Suprapubic skin (tissue), 4 donors: ENCODE measurements around the gene MRPL16. TPM values are rescaled to one million over a fixed set of nuclear protein-coding genes. Genes with fewer than 3 reads are reported as not detected.

Experiments
- DNase-seq, 2 donors: peaks; one replicate each; pipeline ENCODE4 v3.0.0-alpha.2; 2019; ENCODE audit warnings: low spot score in 2 of 2
- H3K27ac ChIP-seq: fragments of 200-600 bp; sonication (generic); one replicate; pipeline ENCODE4 v1.5.1; 2019
- H3K27me3 ChIP-seq: fragments of 200-600 bp; sonication (generic); one replicate; pipeline ENCODE4 v1.5.1; 2019
- H3K36me3 ChIP-seq: fragments of 200-600 bp; sonication (generic); one replicate; pipeline ENCODE4 v1.5.1; 2019
- H3K4me1 ChIP-seq: fragments of 200-600 bp; sonication (generic); one replicate; pipeline ENCODE4 v1.5.1; 2019
- H3K4me3 ChIP-seq: fragments of 200-600 bp; sonication (generic); one replicate; pipeline ENCODE4 v1.5.1; 2019; ENCODE audit warnings: mild to moderate bottlenecking
- H3K9me3 ChIP-seq: fragments of 200-600 bp; sonication (generic); one replicate; pipeline ENCODE4 v1.5.1; 2019
- EP300 ChIP-seq: sonication (generic); formaldehyde crosslinking; IDR thresholded peaks from one replicate; pipeline ENCODE4 v1.6.1; 2017; ENCODE audit warnings: antibody characterized with exemption
- POLR2A ChIP-seq, 2 donors: fragments of 450-650 bp; IDR thresholded peaks; one replicate each; pipeline ENCODE4 v1.6.1; 2017; ENCODE audit warnings: antibody characterized with exemption in 2 of 2, mild to moderate bottlenecking in 2 of 2, moderate library complexity in 2 of 2
- POLR2AphosphoS5 ChIP-seq, 3 donors: sonication (generic); formaldehyde crosslinking; IDR thresholded peaks; one replicate each; pipeline ENCODE4 v1.6.1; 2017; ENCODE audit warnings: antibody characterized with exemption in 3 of 3
- WGBS: methylation state at CpG from one replicate; pipeline ENCODE4 v1.1.5; 2018; 5-methylcytosine and 5-hydroxymethylcytosine counted together
- total RNA-seq, 4 donors: library from RNA; depleted of rRNA; stranded (reverse); fragments of >200 nt; gene quantifications; one replicate each; pipeline ENCODE4 v1.1.0, GENCODE V29; 2016
- TF ChIP-seq, protein P1 (sequence below), 2 donors: fragments of 200-600 bp in 1 of 2; fragments of 450-650 bp in 1 of 2; sonication (generic) in 1 of 2; IDR thresholded peaks; one replicate each; pipeline ENCODE4 v1.5.1; 2016 to 2019; ENCODE audit warnings: antibody characterized with exemption in 2 of 2, mild to moderate bottlenecking in 1 of 2, moderate library complexity in 1 of 2

Gene MRPL16
- total RNA-seq, 4 donors from 2014 or later = 27.8 to 42.0 (median 32.4) TPM

DNA sequence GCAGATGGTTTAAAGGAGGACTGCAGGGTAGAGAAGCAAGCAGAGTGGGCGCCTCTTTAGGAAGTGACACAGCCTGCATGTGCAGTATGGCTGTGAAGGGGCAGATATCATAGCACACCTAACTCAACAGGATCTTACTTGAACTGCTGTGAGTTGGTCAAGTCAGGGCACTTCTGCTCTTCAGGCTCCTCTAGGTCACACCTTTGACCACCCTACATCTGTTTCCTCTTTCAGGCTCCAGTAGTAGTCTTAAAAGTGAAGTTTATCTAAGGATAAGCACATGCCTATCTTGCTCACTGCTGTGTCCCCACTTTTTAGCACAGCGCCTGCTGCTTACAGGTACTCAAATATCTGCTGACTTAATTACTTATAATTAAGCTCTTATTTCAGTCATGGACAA is 6.5 kb downstream of the MRPL16 start:
- DNase-seq = no peak
- WGBS = 93% methylated on average over 2 of the region's 2 CpGs
- Histone ChIP-seq H3K27me3 (no peaks in the 10 kb centered on the region), H3K36me3 (peaks cover 61% of the 10 kb centered on the region), H3K9me3 (no peaks in the 10 kb centered on the region), H3K4me1 (peaks cover 11% of the 10 kb centered on the region), H3K27ac (no peak overlapping the region), H3K4me3 (no peak overlapping the region)
- TF ChIP-seq POLR2A (IDR thresholded peaks at IDR 0.05) (no peak), EP300 (no peak), POLR2AphosphoS5 (IDR thresholded peaks at IDR 0.05) (no peak)
- TF ChIP-seq, protein P1, sequence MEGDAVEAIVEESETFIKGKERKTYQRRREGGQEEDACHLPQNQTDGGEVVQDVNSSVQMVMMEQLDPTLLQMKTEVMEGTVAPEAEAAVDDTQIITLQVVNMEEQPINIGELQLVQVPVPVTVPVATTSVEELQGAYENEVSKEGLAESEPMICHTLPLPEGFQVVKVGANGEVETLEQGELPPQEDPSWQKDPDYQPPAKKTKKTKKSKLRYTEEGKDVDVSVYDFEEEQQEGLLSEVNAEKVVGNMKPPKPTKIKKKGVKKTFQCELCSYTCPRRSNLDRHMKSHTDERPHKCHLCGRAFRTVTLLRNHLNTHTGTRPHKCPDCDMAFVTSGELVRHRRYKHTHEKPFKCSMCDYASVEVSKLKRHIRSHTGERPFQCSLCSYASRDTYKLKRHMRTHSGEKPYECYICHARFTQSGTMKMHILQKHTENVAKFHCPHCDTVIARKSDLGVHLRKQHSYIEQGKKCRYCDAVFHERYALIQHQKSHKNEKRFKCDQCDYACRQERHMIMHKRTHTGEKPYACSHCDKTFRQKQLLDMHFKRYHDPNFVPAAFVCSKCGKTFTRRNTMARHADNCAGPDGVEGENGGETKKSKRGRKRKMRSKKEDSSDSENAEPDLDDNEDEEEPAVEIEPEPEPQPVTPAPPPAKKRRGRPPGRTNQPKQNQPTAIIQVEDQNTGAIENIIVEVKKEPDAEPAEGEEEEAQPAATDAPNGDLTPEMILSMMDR (IDR thresholded peaks at IDR 0.05) = no peak

DNA sequence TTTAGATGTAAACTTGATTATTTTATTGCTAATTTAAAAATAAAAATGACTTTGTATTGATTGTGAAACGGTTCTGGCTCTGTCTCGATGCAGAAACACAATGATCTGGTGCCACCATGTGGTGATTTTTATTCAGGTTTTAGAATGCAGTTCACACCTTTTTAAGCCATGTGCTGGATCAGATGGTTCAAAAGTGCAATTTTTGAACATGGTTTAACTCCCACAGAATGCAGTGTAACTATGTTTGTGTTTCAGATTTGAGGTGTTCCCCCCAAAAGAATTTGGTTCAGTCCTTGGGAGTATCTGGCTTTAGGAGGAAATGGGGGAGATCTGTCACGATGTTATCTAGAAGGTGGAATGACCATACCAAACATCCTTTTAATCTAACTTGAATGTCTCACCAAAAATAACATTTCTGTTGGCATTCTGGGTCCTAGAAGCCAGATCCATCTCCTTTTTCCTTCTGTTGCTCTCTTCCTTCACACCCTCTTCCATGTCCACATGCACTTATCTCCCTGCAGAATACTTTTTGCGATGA is 7.9 kb downstream of the MRPL16 start:
- 33% methylated on average over 4 of the region's 4 CpGs for WGBS
- Histone ChIP-seq H3K36me3 (peaks cover 65% of the 10 kb centered on the region), H3K9me3 (no peaks in the 10 kb centered on the region), H3K4me3 (no peak overlapping the region), H3K27ac (no peak overlapping the region), H3K4me1 (peaks cover 7% of the 10 kb centered on the region), H3K27me3 (no peaks in the 10 kb centered on the region)
- DNase-seq = no peak
- TF ChIP-seq EP300 = no peak
- TF ChIP-seq, protein P1 (IDR thresholded peaks at IDR 0.05) = peak; percentile 53 to 61
- no peak for TF ChIP-seq POLR2A (IDR thresholded peaks at IDR 0.05)
- no peak for TF ChIP-seq POLR2AphosphoS5 (IDR thresholded peaks at IDR 0.05)

DNA sequence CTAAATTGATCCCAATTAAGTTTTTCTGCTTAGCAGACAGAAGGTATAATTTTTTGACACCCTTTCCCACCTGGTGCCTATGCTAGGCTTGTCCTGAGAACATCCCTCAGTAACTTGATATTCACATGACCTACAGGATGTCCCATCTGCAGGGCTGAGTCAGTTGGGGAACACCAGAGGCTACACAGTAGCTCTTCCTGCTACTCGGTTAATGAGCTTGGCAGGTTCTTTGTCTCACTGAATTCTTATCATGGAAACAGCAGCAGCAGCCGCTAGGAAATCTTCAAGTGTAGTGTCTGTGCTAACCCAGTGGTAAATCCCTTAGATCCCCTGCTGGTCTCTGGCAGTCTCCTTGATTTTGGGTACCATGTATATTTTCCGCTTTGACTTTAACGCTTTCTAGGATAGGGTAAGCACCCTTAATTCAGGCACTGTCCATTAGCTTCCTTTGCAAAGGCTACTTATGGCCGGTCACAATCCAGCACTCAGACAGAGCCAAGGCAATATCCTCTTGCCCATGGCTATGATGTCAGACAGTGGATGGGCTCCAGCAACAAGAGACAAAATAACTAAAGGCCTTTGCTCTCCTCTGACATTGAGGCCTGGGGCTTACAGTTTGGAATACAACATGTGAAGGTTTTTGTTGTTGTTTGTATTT is 8.5 kb downstream of the MRPL16 start:
- Histone ChIP-seq H3K9me3 (no peaks in the 10 kb centered on the region), H3K4me3 (no peak overlapping the region), H3K27ac (no peak overlapping the region), H3K36me3 (peaks cover 65% of the 10 kb centered on the region), H3K27me3 (no peaks in the 10 kb centered on the region), H3K4me1 (peaks cover 7% of the 10 kb centered on the region)
- TF ChIP-seq POLR2A (IDR thresholded peaks at IDR 0.05) (no peak), POLR2AphosphoS5 (IDR thresholded peaks at IDR 0.05) (no peak), EP300 (no peak)
- TF ChIP-seq, protein P1 (IDR thresholded peaks at IDR 0.05) = no peak
- 52% methylated on average over 5 of the region's 5 CpGs for WGBS
- DNase-seq = no peak

DNA sequence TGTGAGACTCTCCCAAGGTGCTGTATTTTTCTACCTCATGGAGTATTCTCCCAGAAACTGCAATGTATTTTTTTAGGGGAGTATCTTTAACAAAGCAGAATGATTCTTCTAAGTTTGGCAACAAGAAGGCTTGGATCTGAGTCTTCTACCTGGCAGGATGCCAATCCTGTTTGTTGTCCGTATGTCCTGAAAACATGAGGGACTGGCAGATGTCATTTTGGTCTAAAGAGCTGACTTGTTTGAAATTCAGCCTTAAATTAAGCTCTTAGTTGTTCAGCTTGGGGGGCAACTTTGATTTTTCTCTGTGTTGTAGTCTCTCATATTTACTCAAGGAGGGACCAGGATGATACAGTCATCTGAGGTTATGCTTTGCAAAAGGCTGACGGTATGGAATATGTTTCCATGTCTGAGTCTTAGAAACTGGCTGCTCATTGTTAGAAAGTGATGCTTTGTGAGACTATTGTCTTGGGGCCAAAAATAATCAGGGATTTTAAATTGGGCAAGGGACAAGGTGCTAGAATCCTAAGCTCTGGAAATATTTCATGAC is 9.3 kb downstream of the MRPL16 start:
- WGBS = 36% methylated on average over 2 of the region's 2 CpGs
- H3K4me3 ChIP-seq = no peak overlapping the region
- H3K9me3 ChIP-seq = no peaks in the 10 kb centered on the region
- no peak overlapping the region for H3K27ac ChIP-seq
- peaks cover 65% of the 10 kb centered on the region for H3K36me3 ChIP-seq
- no peak for TF ChIP-seq EP300
- TF ChIP-seq POLR2AphosphoS5 (IDR thresholded peaks at IDR 0.05) = no peak
- TF ChIP-seq, protein P1 (IDR thresholded peaks at IDR 0.05) = no peak
- no peak for TF ChIP-seq POLR2A (IDR thresholded peaks at IDR 0.05)
- peaks cover 7% of the 10 kb centered on the region for H3K4me1 ChIP-seq
- no peak for DNase-seq
- no peaks in the 10 kb centered on the region for H3K27me3 ChIP-seq

DNA sequence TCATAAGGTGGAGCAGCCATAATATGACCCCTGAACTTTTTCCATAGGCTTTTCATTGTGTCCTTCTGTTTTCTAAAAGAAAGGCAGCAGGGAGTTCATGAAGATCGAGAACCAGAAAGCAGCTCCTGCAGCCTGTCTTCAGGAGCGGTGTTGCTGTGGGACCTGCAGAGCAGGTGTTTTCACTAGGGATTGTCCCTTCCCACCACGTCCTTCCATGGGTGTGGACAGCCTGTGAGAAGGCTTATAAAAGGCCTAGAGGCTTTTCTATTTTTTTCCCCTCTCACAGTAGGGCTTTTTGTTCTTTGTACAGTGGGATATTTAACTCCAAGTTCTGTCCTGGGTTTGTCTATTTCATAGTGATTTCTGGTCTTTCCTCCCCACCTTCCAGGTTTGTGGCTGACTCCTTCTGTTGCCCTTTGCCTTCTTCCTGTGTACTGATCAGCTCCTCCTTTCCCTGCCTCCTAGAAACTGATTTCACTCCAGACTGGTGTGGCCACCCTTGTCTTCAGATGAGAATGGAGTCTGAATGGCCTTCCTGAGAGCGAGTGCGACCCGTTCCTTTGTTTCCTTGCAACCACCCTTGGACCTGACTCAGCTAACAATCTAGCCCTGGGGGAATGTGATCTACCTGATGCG is 10.1 kb downstream of the MRPL16 start:
- no peak for DNase-seq
- Histone ChIP-seq H3K4me3 (no peak overlapping the region), H3K36me3 (peaks cover 65% of the 10 kb centered on the region), H3K4me1 (peaks cover 7% of the 10 kb centered on the region), H3K27ac (no peak overlapping the region), H3K27me3 (no peaks in the 10 kb centered on the region), H3K9me3 (no peaks in the 10 kb centered on the region)
- no peak for TF ChIP-seq POLR2AphosphoS5 (IDR thresholded peaks at IDR 0.05)
- TF ChIP-seq, protein P1 (IDR thresholded peaks at IDR 0.05) = no peak
- TF ChIP-seq POLR2A (IDR thresholded peaks at IDR 0.05) = no peak
- no peak for TF ChIP-seq EP300
- WGBS = 76% methylated on average over 7 of the region's 7 CpGs
